Measurements from ENCODE around the gene TANGO6.
A peak's percentile ranks its signal among the peaks of the same experiment; 100 is the strongest.
"Not testable (repeated sequence)": the region's sequence is repeated elsewhere in the genome, so short reads cannot be mapped to it uniquely, and the experiment has no call there.

The TANGO6 gene

GRCh38 chr16:69120096-69120664 lies 276.8 kb downstream of the TANGO6 start:
- H3K18ac ChIP-seq (ENCODE audit: low read depth in 1 of 2, low read length in 2 of 2) = no peak overlapping the region
- WGBS = 97% methylated on average over 19 of the region's 19 CpGs
- no peak overlapping the region for H2BK15ac ChIP-seq (ENCODE audit: low read depth, poor library complexity, severe bottlenecking)
- no peaks in the 10 kb centered on the region for H3K27me3 ChIP-seq (ENCODE audit: control insufficient read depth in 1 of 2, insufficient read depth in 1 of 2, low read length in 2 of 2)
- H3K4me1 ChIP-seq (ENCODE audit: control insufficient read depth, insufficient read depth, low read depth, low read length) = no peaks in the 10 kb centered on the region
- no peak overlapping the region for H2AK5ac ChIP-seq (ENCODE audit: low read length, severe bottlenecking)
- no peak overlapping the region for H2AFZ ChIP-seq (ENCODE audit: low read depth, low read length)
- H2BK120ac ChIP-seq (ENCODE audit: low read depth, low read length) = no peak overlapping the region
- no peak overlapping the region for H4K91ac ChIP-seq (ENCODE audit: low read length)
- no peak overlapping the region for H2BK5ac ChIP-seq (ENCODE audit: low read depth, low read length, poor library complexity, severe bottlenecking)
- no peak overlapping the region for H3K14ac ChIP-seq (ENCODE audit: low read length in 2 of 2)
- peaks cover 48 to 64% of the 10 kb centered on the region in 2 experiments for H3K36me3 ChIP-seq (ENCODE audit: control insufficient read depth in 1 of 2, insufficient read depth in 2 of 2, low read depth in 1 of 2, low read length in 2 of 2)
- H3K9ac ChIP-seq (ENCODE audit: low read length) = no peak overlapping the region
- no peaks in the 10 kb centered on the region for H3K9me3 ChIP-seq (ENCODE audit: control insufficient read depth, low read length)
- no peak overlapping the region for H3K4ac ChIP-seq (ENCODE audit: low read depth in 1 of 2, low read length in 2 of 2)
- no peak overlapping the region for H4K8ac ChIP-seq (ENCODE audit: low read length)
- H3K27ac ChIP-seq (ENCODE audit: low read length, poor library complexity, severe bottlenecking) = no peak overlapping the region
- H3K79me1 ChIP-seq (replicated peaks; ENCODE audit: low read length, poor library complexity, severe bottlenecking) = peaks cover 39% of the 10 kb centered on the region
- H2BK12ac ChIP-seq (ENCODE audit: low read length in 2 of 2) = no peak overlapping the region
- H3K4me3 ChIP-seq (ENCODE audit: insufficient read depth in 1 of 2, low read depth in 1 of 2, low read length in 2 of 2) = no peak overlapping the region
- H3K4me2 ChIP-seq (ENCODE audit: low read length, poor library complexity, severe bottlenecking) = no peak overlapping the region
- no peak overlapping the region for H3K23ac ChIP-seq (ENCODE audit: low read length in 2 of 2)
- DNase-seq = no peak

DNA sequence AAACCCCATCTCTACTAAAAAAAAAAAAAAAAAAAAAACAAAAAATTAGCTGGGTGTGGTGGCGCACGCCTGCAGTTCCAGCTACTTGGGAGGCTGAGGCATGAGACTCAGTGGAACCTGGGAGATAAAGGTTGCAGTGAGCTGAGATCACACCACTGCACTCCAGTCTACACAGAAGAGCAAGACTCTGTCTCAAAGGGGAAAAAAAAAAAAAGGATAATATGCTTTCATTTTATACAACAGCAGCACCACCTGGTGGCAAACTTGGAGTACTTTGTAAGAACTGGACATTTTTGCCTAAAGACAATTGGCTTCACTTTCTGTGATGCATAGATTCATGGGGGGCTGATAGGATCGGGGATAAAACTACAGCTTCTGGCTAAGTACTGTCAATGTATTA lies 280.6 kb downstream of the TANGO6 start:
- H3K14ac ChIP-seq (ENCODE audit: low read length in 2 of 2) = no peak overlapping the region
- H3K9me3 ChIP-seq (ENCODE audit: control insufficient read depth, low read length) = no peaks in the 10 kb centered on the region
- DNase-seq = peak; percentile 82
- H3K79me1 ChIP-seq (replicated peaks; ENCODE audit: low read length, poor library complexity, severe bottlenecking) = peaks cover 26% of the 10 kb centered on the region
- H3K23ac ChIP-seq (ENCODE audit: low read length in 2 of 2) = no peak overlapping the region
- H4K91ac ChIP-seq (ENCODE audit: low read length) = no peak overlapping the region
- H2BK5ac ChIP-seq (ENCODE audit: low read depth, low read length, poor library complexity, severe bottlenecking) = no peak overlapping the region
- no peak overlapping the region for H3K4me3 ChIP-seq (ENCODE audit: insufficient read depth in 1 of 2, low read depth in 1 of 2, low read length in 2 of 2)
- 90% methylated on average over 3 of the region's 3 CpGs for WGBS
- no peak overlapping the region for H3K18ac ChIP-seq (ENCODE audit: low read depth in 1 of 2, low read length in 2 of 2)
- H3K9ac ChIP-seq (ENCODE audit: low read length) = no peak overlapping the region
- no peak overlapping the region for H3K4ac ChIP-seq (ENCODE audit: low read depth in 1 of 2, low read length in 2 of 2)
- H2AFZ ChIP-seq (ENCODE audit: low read depth, low read length) = no peak overlapping the region
- no peak overlapping the region for H2BK12ac ChIP-seq (ENCODE audit: low read length in 2 of 2)
- no peak overlapping the region for H2BK120ac ChIP-seq (ENCODE audit: low read depth, low read length)
- no peak overlapping the region for H4K8ac ChIP-seq (ENCODE audit: low read length)
- H2AK5ac ChIP-seq (ENCODE audit: low read length, severe bottlenecking) = no peak overlapping the region
- H3K27ac ChIP-seq (ENCODE audit: low read length, poor library complexity, severe bottlenecking) = no peak overlapping the region
- no peak overlapping the region for H2BK15ac ChIP-seq (ENCODE audit: low read depth, poor library complexity, severe bottlenecking)
- H3K36me3 ChIP-seq (ENCODE audit: control insufficient read depth in 1 of 2, insufficient read depth in 2 of 2, low read depth in 1 of 2, low read length in 2 of 2) = peaks cover 26 to 45% of the 10 kb centered on the region in 2 experiments
- no peaks in the 10 kb centered on the region for H3K4me1 ChIP-seq (ENCODE audit: control insufficient read depth, insufficient read depth, low read depth, low read length)
- no peak overlapping the region for H3K4me2 ChIP-seq (ENCODE audit: low read length, poor library complexity, severe bottlenecking)
- H3K27me3 ChIP-seq (ENCODE audit: control insufficient read depth in 1 of 2, insufficient read depth in 1 of 2, low read length in 2 of 2) = no peaks in the 10 kb centered on the region

DNA sequence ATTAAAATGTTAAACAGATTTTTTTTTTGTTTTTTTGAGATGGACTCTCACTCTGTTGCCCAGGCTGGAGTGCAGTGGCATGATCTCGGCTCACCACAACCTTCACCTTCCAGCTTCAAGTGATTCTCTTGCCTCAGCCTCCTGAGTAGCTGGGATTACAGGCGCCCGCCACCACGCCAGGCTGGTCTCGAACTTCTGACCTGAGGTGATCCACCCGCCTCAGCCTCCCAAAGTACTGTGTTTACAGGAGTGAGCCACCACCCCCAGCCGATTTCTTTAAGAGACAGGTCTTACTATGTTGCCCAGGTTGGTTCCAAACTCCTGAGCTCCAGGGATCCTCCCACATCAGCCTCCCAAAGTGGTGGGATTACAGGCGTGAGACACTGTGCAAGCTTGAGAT lies 281.1 kb downstream of the TANGO6 start:
- not testable (repeated sequence) for H2BK12ac ChIP-seq (ENCODE audit: low read length in 2 of 2); H2BK120ac ChIP-seq (ENCODE audit: low read depth, low read length); H3K27me3 ChIP-seq (ENCODE audit: control insufficient read depth in 1 of 2, insufficient read depth in 1 of 2, low read length in 2 of 2); H3K23ac ChIP-seq (ENCODE audit: low read length in 2 of 2); H3K9me3 ChIP-seq (ENCODE audit: control insufficient read depth, low read length); H2AK5ac ChIP-seq (ENCODE audit: low read length, severe bottlenecking); H3K4me3 ChIP-seq (ENCODE audit: insufficient read depth in 1 of 2, low read depth in 1 of 2, low read length in 2 of 2); H3K18ac ChIP-seq (ENCODE audit: low read depth in 1 of 2, low read length in 2 of 2); H3K4me1 ChIP-seq (ENCODE audit: control insufficient read depth, insufficient read depth, low read depth, low read length); H3K9ac ChIP-seq (ENCODE audit: low read length); H2AFZ ChIP-seq (ENCODE audit: low read depth, low read length); H3K4ac ChIP-seq (ENCODE audit: low read depth in 1 of 2, low read length in 2 of 2); H4K91ac ChIP-seq (ENCODE audit: low read length); H3K4me2 ChIP-seq (ENCODE audit: low read length, poor library complexity, severe bottlenecking); H2BK15ac ChIP-seq (ENCODE audit: low read depth, poor library complexity, severe bottlenecking); H2BK5ac ChIP-seq (ENCODE audit: low read depth, low read length, poor library complexity, severe bottlenecking); H3K14ac ChIP-seq (ENCODE audit: low read length in 2 of 2); H4K8ac ChIP-seq (ENCODE audit: low read length); H3K27ac ChIP-seq (ENCODE audit: low read length, poor library complexity, severe bottlenecking); DNase-seq
- WGBS = 97% methylated on average over 8 of the region's 8 CpGs
- Histone ChIP-seq H3K79me1 (replicated peaks; ENCODE audit: low read length, poor library complexity, severe bottlenecking) (peaks cover 21% of the 10 kb centered on the region), H3K36me3 (ENCODE audit: control insufficient read depth in 1 of 2, insufficient read depth in 2 of 2, low read depth in 1 of 2, low read length in 2 of 2) (peaks cover 23 to 40% of the 10 kb centered on the region in 2 experiments)

DNA sequence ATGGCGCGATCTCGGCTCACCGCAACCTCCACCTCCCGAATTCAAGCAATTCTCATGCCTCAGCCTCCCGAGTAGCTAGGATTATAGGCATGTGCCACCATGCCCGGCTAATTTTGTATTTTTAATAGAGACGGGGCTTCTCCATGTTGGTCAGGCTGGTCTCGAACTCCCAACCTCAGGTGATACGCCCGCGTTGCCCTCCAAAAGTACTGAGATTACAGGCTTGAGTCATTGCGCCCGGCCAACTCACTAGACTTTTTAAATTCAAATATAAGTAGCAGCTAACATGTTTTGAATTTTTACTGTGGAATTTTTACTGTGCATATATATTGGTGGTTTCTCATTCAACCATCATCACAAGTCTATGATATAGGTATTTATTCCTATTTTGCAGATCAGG lies 281.6 kb downstream of the TANGO6 start:
- not testable (repeated sequence) for H2BK5ac ChIP-seq (ENCODE audit: low read depth, low read length, poor library complexity, severe bottlenecking); H4K8ac ChIP-seq (ENCODE audit: low read length); H3K27ac ChIP-seq (ENCODE audit: low read length, poor library complexity, severe bottlenecking); H3K9ac ChIP-seq (ENCODE audit: low read length); H2BK120ac ChIP-seq (ENCODE audit: low read depth, low read length); H3K4me1 ChIP-seq (ENCODE audit: control insufficient read depth, insufficient read depth, low read depth, low read length); H2BK12ac ChIP-seq (ENCODE audit: low read length in 2 of 2); H3K27me3 ChIP-seq (ENCODE audit: control insufficient read depth in 1 of 2, insufficient read depth in 1 of 2, low read length in 2 of 2); H2AFZ ChIP-seq (ENCODE audit: low read depth, low read length); H3K23ac ChIP-seq (ENCODE audit: low read length in 2 of 2); H3K9me3 ChIP-seq (ENCODE audit: control insufficient read depth, low read length); H2BK15ac ChIP-seq (ENCODE audit: low read depth, poor library complexity, severe bottlenecking); H3K4me2 ChIP-seq (ENCODE audit: low read length, poor library complexity, severe bottlenecking); H3K4ac ChIP-seq (ENCODE audit: low read depth in 1 of 2, low read length in 2 of 2); H2AK5ac ChIP-seq (ENCODE audit: low read length, severe bottlenecking); DNase-seq; H3K18ac ChIP-seq (ENCODE audit: low read depth in 1 of 2, low read length in 2 of 2); H3K14ac ChIP-seq (ENCODE audit: low read length in 2 of 2); H4K91ac ChIP-seq (ENCODE audit: low read length); H3K4me3 ChIP-seq (ENCODE audit: insufficient read depth in 1 of 2, low read depth in 1 of 2, low read length in 2 of 2)
- Histone ChIP-seq H3K36me3 (ENCODE audit: control insufficient read depth in 1 of 2, insufficient read depth in 2 of 2, low read depth in 1 of 2, low read length in 2 of 2) (peaks cover 18 to 35% of the 10 kb centered on the region in 2 experiments), H3K79me1 (replicated peaks; ENCODE audit: low read length, poor library complexity, severe bottlenecking) (peaks cover 16% of the 10 kb centered on the region)
- WGBS = 96% methylated on average over 12 of the region's 14 CpGs

All from mesenchymal stem cell (in vitro differentiated cells and primary cell).